ENCODE data around the gene SPEN.

Gene SPEN

DNA sequence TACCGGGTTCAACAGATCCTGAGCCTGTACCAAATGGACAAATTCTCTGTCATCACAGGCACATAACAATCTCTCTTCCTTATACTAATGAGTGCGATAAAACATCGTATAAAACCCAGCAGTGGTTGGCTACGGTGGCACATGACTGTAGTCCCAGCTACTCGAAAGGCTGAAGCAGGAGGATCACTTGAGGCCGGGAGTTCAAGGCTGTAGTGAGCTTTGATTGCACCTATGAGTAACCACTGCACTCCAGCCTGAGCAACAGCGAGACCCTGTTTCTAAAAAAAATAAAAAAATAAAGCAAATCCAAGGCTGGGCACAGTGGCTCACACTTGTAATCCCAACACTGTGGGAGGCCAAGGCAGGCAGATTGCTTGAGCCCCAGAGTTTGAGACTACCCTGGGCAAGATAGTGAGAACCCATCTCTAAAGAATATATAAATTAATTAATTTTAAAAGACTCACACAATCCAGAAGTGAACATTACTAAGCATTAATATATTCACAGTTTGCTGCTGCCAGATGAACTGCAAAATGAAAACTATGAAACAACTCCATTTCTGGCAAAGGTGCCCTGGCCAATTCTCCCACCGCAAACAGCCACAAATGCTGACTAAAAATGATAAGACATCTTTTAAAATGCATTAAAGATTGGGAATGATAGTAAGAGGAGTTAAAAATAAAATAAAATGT lies 115.3 kb downstream of the SPEN start:
- ChIA-PET CTCF (interaction anchor here (0.6 to 3.1 kb wide), 3 partner anchors 11 to 155 kb away, joined by 3 to 9 read pairs (median 7); partner anchors contain the start of gene ZBTB17), POLR2A (no interaction called here)
- Histone ChIP-seq H3K4me3 (ENCODE audit: control insufficient read depth in 1 of 7, extremely low read depth in 1 of 7, insufficient read depth in 4 of 7, low read depth in 2 of 7, low read length in 6 of 7) (no peak overlapping the region), H3K27ac (ENCODE audit: insufficient read depth in 1 of 2, low read depth in 1 of 2, low read length in 2 of 2, poor library complexity in 1 of 2, severe bottlenecking in 2 of 2) (no peak overlapping the region), H3K36me3 (ENCODE audit: control insufficient read depth in 4 of 4, insufficient read depth in 4 of 4, low read length in 3 of 4) (peaks cover 0 to 5% (median 4%) of the 10 kb centered on the region in 4 experiments), H3K4me1 (ENCODE audit: control extremely low read depth in 1 of 4, control insufficient read depth in 4 of 4, insufficient read depth in 4 of 4, low read length in 3 of 4) (peaks cover 5 to 40% (median 23%) of the 10 kb centered on the region in 4 experiments), H3K27me3 (replicated peaks in 2 of 5; ENCODE audit: control insufficient read depth in 4 of 5, insufficient read depth in 5 of 5, low read length in 4 of 5) (no peaks in the 10 kb centered on the region), H3K9me3 (ENCODE audit: control extremely low read depth in 1 of 5, control insufficient read depth in 4 of 5, insufficient read depth in 2 of 5, low read depth in 1 of 5, low read length in 4 of 5) (no peaks in the 10 kb centered on the region)
- WGBS (ENCODE audit: insufficient coverage) = 94% methylated on average over 7 of the region's 8 CpGs
- DNase-seq = no peak

DNA sequence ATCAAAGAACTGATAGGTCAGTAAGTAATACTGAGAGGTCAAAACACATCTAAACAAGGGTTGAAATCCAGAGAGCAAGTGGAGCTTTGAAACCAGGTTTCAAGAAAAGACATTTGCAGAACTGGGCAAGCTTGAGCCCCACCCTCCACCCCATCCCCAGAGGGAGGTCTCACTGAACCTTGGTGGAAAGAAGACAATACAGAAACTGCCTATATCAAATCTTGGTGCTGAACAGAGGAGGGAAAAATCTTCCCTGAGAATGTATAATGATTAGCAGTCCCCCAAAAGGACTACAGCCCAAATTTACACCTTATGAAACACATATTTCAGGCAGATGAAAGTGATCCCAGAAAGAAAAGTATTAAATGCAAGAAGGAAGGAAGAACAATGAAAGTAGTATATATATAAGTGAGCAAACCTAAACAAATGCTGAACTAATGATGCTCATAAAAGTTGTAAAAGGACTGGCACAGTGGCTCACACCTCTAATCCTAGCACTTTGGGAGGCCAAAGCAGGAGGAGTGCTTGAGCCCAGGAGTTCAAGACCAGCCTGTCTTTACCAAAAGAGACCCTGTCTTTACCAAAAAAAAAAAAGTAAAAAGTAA lies 116.0 kb downstream of the SPEN start:
- CTCF ChIA-PET = interaction anchor here (1.0 to 3.1 kb wide), 3 partner anchors 12 to 148 kb away, joined by 4 to 9 read pairs (median 7); partner anchors contain the start of gene ZBTB17
- H3K4me3 ChIP-seq (ENCODE audit: control insufficient read depth in 1 of 7, extremely low read depth in 1 of 7, insufficient read depth in 4 of 7, low read depth in 2 of 7, low read length in 6 of 7) = no peak overlapping the region
- no peaks in the 10 kb centered on the region for H3K9me3 ChIP-seq (ENCODE audit: control extremely low read depth in 1 of 5, control insufficient read depth in 4 of 5, insufficient read depth in 2 of 5, low read depth in 1 of 5, low read length in 4 of 5)
- H3K36me3 ChIP-seq (ENCODE audit: control insufficient read depth in 4 of 4, insufficient read depth in 4 of 4, low read length in 3 of 4) = peaks cover 0 to 8% (median 6%) of the 10 kb centered on the region in 4 experiments
- peaks cover 5 to 33% (median 21%) of the 10 kb centered on the region in 4 experiments for H3K4me1 ChIP-seq (ENCODE audit: control extremely low read depth in 1 of 4, control insufficient read depth in 4 of 4, insufficient read depth in 4 of 4, low read length in 3 of 4)
- DNase-seq = no peak
- POLR2A ChIA-PET = interaction anchor here (0.7 kb wide), 1 partner anchor 41 kb away, joined by 4 read pairs; no protein-coding TSS in a partner anchor
- no peaks in the 10 kb centered on the region for H3K27me3 ChIP-seq (replicated peaks in 2 of 5; ENCODE audit: control insufficient read depth in 4 of 5, insufficient read depth in 5 of 5, low read length in 4 of 5)
- no peak overlapping the region for H3K27ac ChIP-seq (ENCODE audit: insufficient read depth in 1 of 2, low read depth in 1 of 2, low read length in 2 of 2, poor library complexity in 1 of 2, severe bottlenecking in 2 of 2)

DNA sequence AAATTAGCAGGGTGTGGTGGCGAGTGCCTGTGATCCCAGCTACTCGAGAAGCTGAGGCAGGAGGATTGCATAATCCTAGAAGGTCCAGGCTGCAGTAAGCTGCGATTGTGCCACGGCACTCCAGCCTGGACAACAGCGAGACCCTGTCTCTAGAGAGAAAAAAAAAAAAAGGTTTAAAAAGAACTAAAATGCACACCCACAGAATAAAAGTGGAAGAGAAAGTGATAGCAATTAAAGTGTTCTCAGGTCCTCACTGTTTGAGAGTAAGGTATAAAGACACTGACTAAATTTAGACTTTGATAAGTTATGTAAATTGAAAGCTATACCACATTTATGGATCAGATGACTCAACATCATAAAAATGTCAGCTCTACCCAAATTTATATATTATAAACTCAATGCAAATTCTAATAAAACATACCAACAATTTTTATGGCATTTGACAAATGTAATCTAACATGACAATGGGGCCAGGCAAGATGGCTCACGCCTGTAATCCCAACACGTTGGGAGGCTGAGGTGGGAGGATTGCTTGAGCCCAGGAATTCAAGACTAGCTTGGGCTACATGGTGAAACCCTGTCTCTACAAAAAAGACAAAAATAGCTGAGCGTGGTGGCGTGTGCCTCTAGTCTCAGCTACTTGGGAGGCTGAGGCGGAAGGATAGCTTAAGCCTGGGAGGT lies 116.6 kb downstream of the SPEN start:
- Histone ChIP-seq H3K4me1 (ENCODE audit: control extremely low read depth in 1 of 4, control insufficient read depth in 4 of 4, insufficient read depth in 4 of 4, low read length in 3 of 4) (peaks cover 5 to 29% (median 18%) of the 10 kb centered on the region in 4 experiments), H3K9me3 (ENCODE audit: control extremely low read depth in 1 of 5, control insufficient read depth in 4 of 5, insufficient read depth in 2 of 5, low read depth in 1 of 5, low read length in 4 of 5) (no peaks in the 10 kb centered on the region), H3K4me3 (ENCODE audit: control insufficient read depth in 1 of 7, extremely low read depth in 1 of 7, insufficient read depth in 4 of 7, low read depth in 2 of 7, low read length in 6 of 7) (no peak overlapping the region), H3K27ac (ENCODE audit: insufficient read depth in 1 of 2, low read depth in 1 of 2, low read length in 2 of 2, poor library complexity in 1 of 2, severe bottlenecking in 2 of 2) (no peak overlapping the region), H3K36me3 (ENCODE audit: control insufficient read depth in 4 of 4, insufficient read depth in 4 of 4, low read length in 3 of 4) (peaks cover 0 to 14% (median 10%) of the 10 kb centered on the region in 4 experiments), H3K27me3 (replicated peaks in 2 of 5; ENCODE audit: control insufficient read depth in 4 of 5, insufficient read depth in 5 of 5, low read length in 4 of 5) (no peaks in the 10 kb centered on the region)
- no peak for DNase-seq
- ChIA-PET CTCF (interaction anchor here (1.0 to 3.1 kb wide), 4 partner anchors 11 to 149 kb away, joined by 3 to 9 read pairs (median 6); partner anchors contain the start of gene ZBTB17), POLR2A (interaction anchor here (0.7 kb wide), 1 partner anchor 41 kb away, joined by 4 read pairs; no protein-coding TSS in a partner anchor)
- 100% methylated on average over 4 of the region's 10 CpGs for WGBS (ENCODE audit: insufficient coverage)

DNA sequence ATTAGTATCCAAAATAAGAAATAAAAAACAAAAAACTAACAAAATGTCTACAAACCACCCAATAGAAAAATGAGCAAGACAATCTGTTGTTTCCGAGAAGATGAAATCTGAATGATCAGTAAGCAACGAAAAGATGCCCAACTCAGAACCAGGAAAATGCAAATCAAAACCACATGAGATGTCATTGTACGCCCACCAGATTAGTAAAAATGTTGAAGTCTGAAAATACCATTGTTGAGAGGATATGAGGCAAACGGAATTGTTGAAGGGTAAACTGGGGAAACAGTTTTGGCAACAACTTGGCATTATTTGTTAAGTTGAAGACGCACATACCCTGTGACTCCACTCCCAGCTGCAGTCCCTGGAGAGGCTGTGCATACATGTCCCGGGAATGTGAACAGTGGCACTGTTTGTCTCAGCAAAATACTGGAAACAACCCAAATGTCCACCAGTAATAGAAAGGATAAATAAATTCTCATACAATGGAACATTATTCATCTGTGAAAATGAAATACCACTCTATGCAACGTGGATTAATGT lies 117.8 kb downstream of the SPEN start:
- H3K4me1 ChIP-seq (ENCODE audit: control extremely low read depth in 1 of 4, control insufficient read depth in 4 of 4, insufficient read depth in 4 of 4, low read length in 3 of 4) = peaks cover 5 to 21% (median 17%) of the 10 kb centered on the region in 4 experiments
- H3K4me3 ChIP-seq (ENCODE audit: control insufficient read depth in 1 of 7, extremely low read depth in 1 of 7, insufficient read depth in 4 of 7, low read depth in 2 of 7, low read length in 6 of 7) = no peak overlapping the region
- no peak for DNase-seq
- H3K27me3 ChIP-seq (replicated peaks in 2 of 5; ENCODE audit: control insufficient read depth in 4 of 5, insufficient read depth in 5 of 5, low read length in 4 of 5) = no peaks in the 10 kb centered on the region
- ChIA-PET CTCF (interaction anchor here (1.1 kb wide), 1 partner anchor 13 kb away, joined by 3 read pairs; no protein-coding TSS in a partner anchor), POLR2A (no interaction called here)
- H3K9me3 ChIP-seq (ENCODE audit: control extremely low read depth in 1 of 5, control insufficient read depth in 4 of 5, insufficient read depth in 2 of 5, low read depth in 1 of 5, low read length in 4 of 5) = peaks cover 0 to 4% (median 0%) of the 10 kb centered on the region in 5 experiments
- 98% methylated on average over 4 of the region's 7 CpGs for WGBS (ENCODE audit: insufficient coverage)
- peak overlapping the region in 1 of 2 experiments; percentile 63 for H3K27ac ChIP-seq (ENCODE audit: insufficient read depth in 1 of 2, low read depth in 1 of 2, low read length in 2 of 2, poor library complexity in 1 of 2, severe bottlenecking in 2 of 2)
- H3K36me3 ChIP-seq (ENCODE audit: control insufficient read depth in 4 of 4, insufficient read depth in 4 of 4, low read length in 3 of 4) = peaks cover 0 to 24% (median 17%) of the 10 kb centered on the region in 4 experiments

DNA sequence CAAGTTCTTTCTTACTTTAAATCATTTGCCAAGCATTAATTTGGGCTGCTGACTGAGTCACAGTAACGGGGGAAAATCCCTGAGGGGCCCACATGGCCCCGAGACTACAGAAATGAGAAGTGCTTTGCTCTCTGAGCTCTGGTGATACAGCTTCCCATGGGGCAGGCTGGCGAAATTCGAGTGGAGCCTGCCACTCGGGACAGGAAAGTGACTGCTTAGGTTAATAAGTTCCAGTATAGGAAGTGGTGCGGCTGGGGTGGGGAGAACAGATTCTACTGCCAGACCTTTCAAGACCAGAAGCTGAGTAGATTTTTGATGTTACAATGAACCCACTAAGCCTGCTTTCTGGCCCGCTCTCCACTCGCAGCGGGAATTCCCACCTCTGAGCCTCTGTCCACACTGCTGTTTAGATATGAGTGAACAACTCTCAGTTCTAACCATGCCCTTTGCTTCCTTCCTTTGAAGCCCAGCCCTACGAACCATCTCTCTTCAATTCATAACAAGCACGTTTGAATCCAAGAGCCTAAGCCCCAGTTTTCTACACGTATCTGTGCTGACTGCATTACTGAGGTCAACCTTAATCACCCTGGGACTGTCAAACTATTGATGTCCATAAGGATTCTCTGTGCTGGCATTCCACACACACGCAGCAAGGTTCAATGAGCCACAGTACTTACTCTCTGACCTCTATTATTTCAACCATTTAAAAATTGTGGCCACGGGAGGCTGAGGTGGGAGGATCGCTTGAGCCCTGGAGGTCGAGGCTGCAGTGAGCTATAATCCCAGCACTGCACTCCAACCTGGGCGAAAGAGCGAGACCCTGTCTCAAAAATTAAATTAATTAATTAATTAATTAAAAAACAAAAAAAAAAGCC lies 118.8 kb downstream of the SPEN start:
- Histone ChIP-seq H3K4me3 (ENCODE audit: control insufficient read depth in 1 of 7, extremely low read depth in 1 of 7, insufficient read depth in 4 of 7, low read depth in 2 of 7, low read length in 6 of 7) (peak overlapping the region in 3 of 7 experiments; percentile 20 to 54 (median 23)), H3K27ac (ENCODE audit: insufficient read depth in 1 of 2, low read depth in 1 of 2, low read length in 2 of 2, poor library complexity in 1 of 2, severe bottlenecking in 2 of 2) (peak overlapping the region; percentile 19 to 63), H3K9me3 (ENCODE audit: control extremely low read depth in 1 of 5, control insufficient read depth in 4 of 5, insufficient read depth in 2 of 5, low read depth in 1 of 5, low read length in 4 of 5) (peaks cover 0 to 4% (median 0%) of the 10 kb centered on the region in 5 experiments), H3K4me1 (ENCODE audit: control extremely low read depth in 1 of 4, control insufficient read depth in 4 of 4, insufficient read depth in 4 of 4, low read length in 3 of 4) (peaks cover 5 to 21% (median 17%) of the 10 kb centered on the region in 4 experiments), H3K36me3 (ENCODE audit: control insufficient read depth in 4 of 4, insufficient read depth in 4 of 4, low read length in 3 of 4) (peaks cover 0 to 27% (median 18%) of the 10 kb centered on the region in 4 experiments), H3K27me3 (replicated peaks in 2 of 5; ENCODE audit: control insufficient read depth in 4 of 5, insufficient read depth in 5 of 5, low read length in 4 of 5) (no peaks in the 10 kb centered on the region)
- CTCF ChIA-PET = interaction anchor here (0.8 to 1.4 kb wide), 3 partner anchors 10 to 23 kb away, joined by 3 read pairs; no protein-coding TSS in a partner anchor
- peak; percentile 67 to 91 (median 89) for DNase-seq
- WGBS (ENCODE audit: insufficient coverage) = 16% methylated on average over 8 of the region's 18 CpGs
- POLR2A ChIA-PET = interaction anchor here (0.6 kb wide), 1 partner anchor 547 kb away, joined by 3 read pairs; no protein-coding TSS in a partner anchor

DNA sequence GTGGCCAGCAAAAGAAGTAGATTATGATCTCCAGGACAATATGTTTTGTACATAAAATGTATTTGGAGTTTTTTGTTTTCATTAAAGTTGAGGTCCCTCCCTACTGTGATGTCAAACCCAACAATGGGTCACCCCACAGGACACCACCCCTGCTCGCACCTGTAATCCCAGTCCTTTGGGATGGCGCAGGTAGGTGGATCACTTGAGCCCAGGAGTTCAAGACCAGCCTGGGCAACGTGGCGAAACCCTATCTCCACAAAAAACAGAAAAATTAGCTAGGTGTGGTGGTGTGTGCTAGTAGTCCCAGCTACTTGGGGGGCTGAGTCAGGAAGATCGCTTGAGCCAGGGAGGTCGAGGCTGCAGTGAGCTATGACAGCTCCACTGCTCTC lies 119.4 kb downstream of the SPEN start:
- H3K4me1 ChIP-seq (ENCODE audit: control extremely low read depth in 1 of 4, control insufficient read depth in 4 of 4, insufficient read depth in 4 of 4, low read length in 3 of 4) = peaks cover 5 to 21% (median 17%) of the 10 kb centered on the region in 4 experiments
- H3K9me3 ChIP-seq (ENCODE audit: control extremely low read depth in 1 of 5, control insufficient read depth in 4 of 5, insufficient read depth in 2 of 5, low read depth in 1 of 5, low read length in 4 of 5) = peaks cover 0 to 4% (median 0%) of the 10 kb centered on the region in 5 experiments
- no peaks in the 10 kb centered on the region for H3K27me3 ChIP-seq (replicated peaks in 2 of 5; ENCODE audit: control insufficient read depth in 4 of 5, insufficient read depth in 5 of 5, low read length in 4 of 5)
- ChIA-PET POLR2A (no interaction called here), CTCF (interaction anchor here (1.4 kb wide), 1 partner anchor 24 kb away, joined by 3 read pairs; no protein-coding TSS in a partner anchor)
- WGBS (ENCODE audit: insufficient coverage) = 92% methylated on average over 2 of the region's 6 CpGs
- H3K27ac ChIP-seq (ENCODE audit: insufficient read depth in 1 of 2, low read depth in 1 of 2, low read length in 2 of 2, poor library complexity in 1 of 2, severe bottlenecking in 2 of 2) = no peak overlapping the region
- H3K4me3 ChIP-seq (ENCODE audit: control insufficient read depth in 1 of 7, extremely low read depth in 1 of 7, insufficient read depth in 4 of 7, low read depth in 2 of 7, low read length in 6 of 7) = no peak overlapping the region
- no peak for DNase-seq
- H3K36me3 ChIP-seq (ENCODE audit: control insufficient read depth in 4 of 4, insufficient read depth in 4 of 4, low read length in 3 of 4) = peaks cover under 1 to 32% (median 19%) of the 10 kb centered on the region in 4 experiments
